Calu3 (cell line): ENCODE measurements around the gene HOXA9. TPM values are rescaled to one million over a fixed set of nuclear protein-coding genes. Genes with fewer than 3 reads are reported as not detected.
A peak's percentile ranks its signal among the peaks of the same experiment; 100 is the strongest.

ENCODE experiments used
- BruUV-seq: library from RNA; stranded (reverse); fragments of 400-500 nt; replicated peaks from 2 replicates; lab custom pipeline; 2021; lab: Mats Ljungman, UMichigan
- CTCF ChIA-PET: fragments of 300-600 bp; sonication (Branson Sonifier 250); formaldehyde crosslinking; loops from one replicate; lab custom pipeline; 2022; ENCODE audit warnings: antibody characterized with exemption; lab: Charles Lee
- DNase-seq: peaks from one replicate; pipeline ENCODE4 v3.0.0; 2022
- H3K27ac Mint-ChIP-seq: one replicate; pipeline ENCODE4 v1.8.0; 2022; ENCODE audit warnings: mixed read lengths; ENCODE audit not compliant: unreplicated experiment
- H3K27me3 Mint-ChIP-seq: one replicate; pipeline ENCODE4 v1.8.0; 2022; ENCODE audit warnings: mixed read lengths; ENCODE audit not compliant: unreplicated experiment
- H3K36me3 Mint-ChIP-seq: one replicate; pipeline ENCODE4 v1.8.0; 2022; ENCODE audit warnings: mild to moderate bottlenecking, moderate library complexity, mixed read lengths; ENCODE audit not compliant: insufficient read depth, unreplicated experiment
- H3K4me1 Mint-ChIP-seq: one replicate; pipeline ENCODE4 v1.8.0; 2022; ENCODE audit warnings: mild to moderate bottlenecking, low read depth, mixed read lengths; ENCODE audit not compliant: unreplicated experiment
- H3K4me3 Mint-ChIP-seq: one replicate; pipeline ENCODE4 v1.8.0; 2022; ENCODE audit warnings: mild to moderate bottlenecking, low read depth, moderate library complexity, mixed read lengths; ENCODE audit not compliant: unreplicated experiment
- H3K9me3 Mint-ChIP-seq: one replicate; pipeline ENCODE4 v1.8.0; 2022; ENCODE audit warnings: low read depth, mixed read lengths; ENCODE audit not compliant: unreplicated experiment
- CTCF ChIP-seq: fragments of 200-600 bp; IDR thresholded peaks from one replicate; pipeline ENCODE4 v1.8.0; 2022; ENCODE audit warnings: antibody characterized with exemption; ENCODE audit not compliant: unreplicated experiment
- intact Hi-C: fragments of 100-400 bp; cut with micrococcal nuclease; formaldehyde crosslinking; loops from one replicate; pipeline ENCODE4 v1.10.0; 2022; ENCODE audit not compliant: unreplicated experiment
- total RNA-seq: library from RNA; stranded (reverse); gene quantifications from 2 replicates; pipeline ENCODE4 v1.2.3, GENCODE V29; 2022

Gene HOXA9
- total RNA-seq, 1 experiment from 2014 or later = 2.5 TPM

GRCh38 chr7:27173511-27173955, 8.2 kb upstream of the HOXA9 start:
- H3K27me3 Mint-ChIP-seq = no peaks in the 10 kb centered on the region
- intact Hi-C loops = no loop called here

GRCh38 chr7:27172823-27173510, 7.6 kb upstream of the HOXA9 start:
- CTCF ChIA-PET = interaction anchor here (2.1 kb wide), 1 partner anchor 22 kb away, joined by 8 read pairs; no protein-coding TSS in a partner anchor
- no peak for TF ChIP-seq CTCF
- intact Hi-C loops = no loop called here
- Mint-ChIP-seq H3K4me3 (peak overlapping the region; percentile 72), H3K27ac (peak overlapping the region; percentile 22), H3K27me3 (no peaks in the 10 kb centered on the region), H3K9me3 (no peaks in the 10 kb centered on the region), H3K4me1 (peaks cover 37% of the 10 kb centered on the region), H3K36me3 (peaks cover 44% of the 10 kb centered on the region)
- DNase-seq = peak; percentile 52
- BruUV-seq = no TSS peak

More at GRCh38 chr7:27173511-27173955, 8.2 kb upstream of the HOXA9 start:
- H3K9me3 Mint-ChIP-seq = no peaks in the 10 kb centered on the region
- peaks cover 34% of the 10 kb centered on the region for H3K4me1 Mint-ChIP-seq
- H3K27ac Mint-ChIP-seq = no peak overlapping the region
- H3K4me3 Mint-ChIP-seq = peak overlapping the region; percentile 72
- CTCF ChIA-PET = interaction anchor here (0.7 to 2.1 kb wide), 2 partner anchors 23 to 616 kb away, joined by 3 to 8 read pairs; no protein-coding TSS in a partner anchor
- no peak for TF ChIP-seq CTCF
- peaks cover 44% of the 10 kb centered on the region for H3K36me3 Mint-ChIP-seq
- no TSS peak for BruUV-seq
- DNase-seq = peak; percentile 73

- no peak for TF ChIP-seq CTCF
- DNase-seq = no peak
- Mint-ChIP-seq H3K36me3 (peaks cover 44% of the 10 kb centered on the region), H3K27me3 (no peaks in the 10 kb centered on the region), H3K27ac (peak overlapping the region; percentile 22), H3K9me3 (no peaks in the 10 kb centered on the region), H3K4me3 (peak overlapping the region; percentile 72), H3K4me1 (peaks cover 37% of the 10 kb centered on the region)
- intact Hi-C loops = no loop called here
- no TSS peak for BruUV-seq
- CTCF ChIA-PET = interaction anchor here (2.1 kb wide), 1 partner anchor 22 kb away, joined by 8 read pairs; no protein-coding TSS in a partner anchor
Observed at GRCh38 chr7:27172315-27172774, 7.0 kb upstream of the HOXA9 start.

- Mint-ChIP-seq H3K4me3 (peak overlapping the region; percentile 72), H3K36me3 (peaks cover 44% of the 10 kb centered on the region), H3K27me3 (no peaks in the 10 kb centered on the region), H3K27ac (peak overlapping the region; percentile 22), H3K9me3 (no peaks in the 10 kb centered on the region), H3K4me1 (peaks cover 37% of the 10 kb centered on the region)
- intact Hi-C loops = no loop called here
- CTCF ChIA-PET = no interaction called here
- BruUV-seq = no TSS peak
- no peak for DNase-seq
- TF ChIP-seq CTCF = no peak
Observed at GRCh38 chr7:27171637-27172314, 6.4 kb upstream of the HOXA9 start.
